A673 (cell line): ENCODE results near the gene SCUBE2. TPM values are rescaled to one million over a fixed set of nuclear protein-coding genes. Genes with fewer than 3 reads are reported as not detected.
A peak's percentile ranks its signal among the peaks of the same experiment; 100 is the strongest.

Experiments
- BruUV-seq: library from RNA; stranded (reverse); fragments of 400-500 nt; replicated peaks from 2 replicates; lab custom pipeline; 2021; lab: Mats Ljungman, UMichigan
- CTCF ChIA-PET: fragments of 300-600 bp; sonication (Branson Sonifier 250); formaldehyde crosslinking; loops from one replicate; lab custom pipeline; 2022; ENCODE audit warnings: antibody characterized with exemption; lab: Charles Lee
- POLR2A ChIA-PET: fragments of 300-600 bp; sonication (Branson Sonifier 250); formaldehyde crosslinking; loops from one replicate; lab custom pipeline; 2022; ENCODE audit warnings: antibody characterized with exemption; ENCODE audit not compliant: low non-redundant PET; lab: Charles Lee
- DNase-seq: peaks from one replicate; pipeline ENCODE4 v3.0.0-alpha.2; 2015; ENCODE audit warnings: low spot score
- H3K27ac ChIP-seq: fragments of 200-600 bp; sonication (generic); 2 replicates; pipeline ENCODE4 v1.5.1; 2016; ENCODE audit warnings: mixed run types, low read depth, mild to moderate bottlenecking, mixed read lengths, antibody characterized with exemption, low read length; ENCODE audit not compliant: poor library complexity, severe bottlenecking
- H3K27me3 ChIP-seq: fragments of 200-600 bp; sonication (generic); replicated peaks from 2 replicates; pipeline ENCODE4 v1.6.1; 2017; ENCODE audit warnings: mixed run types, low read depth, mild to moderate bottlenecking, mixed read lengths, antibody characterized with exemption, low read length; ENCODE audit not compliant: insufficient read depth, poor library complexity
- H3K36me3 ChIP-seq: fragments of 200-600 bp; sonication (generic); 2 replicates; pipeline ENCODE4 v1.6.1; 2016; ENCODE audit warnings: mixed run types, mild to moderate bottlenecking, mixed read lengths, antibody characterized with exemption, low read length; ENCODE audit not compliant: insufficient read depth, poor library complexity, severe bottlenecking
- H3K4me1 ChIP-seq: fragments of 200-600 bp; sonication (generic); 2 replicates; pipeline ENCODE4 v1.6.1; 2017; ENCODE audit warnings: mixed run types, mild to moderate bottlenecking, mixed read lengths, antibody characterized with exemption, low read length; ENCODE audit not compliant: insufficient read depth, poor library complexity, severe bottlenecking
- H3K4me3 ChIP-seq: fragments of 200-600 bp; sonication (generic); 2 replicates; pipeline ENCODE4 v1.5.1; 2016; ENCODE audit warnings: low read depth, mixed run types, mild to moderate bottlenecking, mixed read lengths, low read length; ENCODE audit not compliant: poor library complexity, severe bottlenecking
- H3K9me3 ChIP-seq: fragments of 200-600 bp; sonication (generic); 2 replicates; pipeline ENCODE4 v1.6.1; 2016; ENCODE audit warnings: mixed run types, low read depth, mild to moderate bottlenecking, mixed read lengths, antibody characterized with exemption, low read length; ENCODE audit not compliant: poor library complexity, severe bottlenecking
- EZH2 ChIP-seq: fragments of 200-600 bp; sonication (generic); IDR thresholded peaks from 2 replicates; pipeline ENCODE4 v1.6.1; 2017; ENCODE audit warnings: borderline replicate concordance, low read depth, mild to moderate bottlenecking, mixed read lengths, antibody characterized with exemption, low read length; ENCODE audit not compliant: poor library complexity, severe bottlenecking
- intact Hi-C: fragments of 100-400 bp; cut with micrococcal nuclease; formaldehyde crosslinking; loops from one replicate; pipeline ENCODE4 v1.10.0; 2022; ENCODE audit not compliant: unreplicated experiment
- total RNA-seq: library from RNA; stranded (reverse); gene quantifications from 2 replicates; pipeline ENCODE4 v1.2.3, GENCODE V29; 2021
- TF ChIP-seq, protein P1 (sequence below): fragments of 300-800, 200-600 bp; sonication (generic); conservative IDR thresholded peaks from 2 replicates; pipeline ENCODE4 v1.5.1; 2017; ENCODE audit warnings: low read depth, mild to moderate bottlenecking, antibody characterized with exemption, low read length, moderate library complexity, mixed read lengths

The SCUBE2 gene
- total RNA-seq, 1 experiment from 2014 or later = 1.4 TPM

GRCh38 chr11:9123595-9124304 is 32.4 kb upstream of the SCUBE2 start:
- Histone ChIP-seq H3K4me1 (no peaks in the 10 kb centered on the region), H3K27ac (no peak overlapping the region), H3K9me3 (no peaks in the 10 kb centered on the region), H3K27me3 (no peaks in the 10 kb centered on the region), H3K4me3 (no peak overlapping the region), H3K36me3 (no peaks in the 10 kb centered on the region)
- intact Hi-C loops = no loop called here
- no peak for TF ChIP-seq EZH2
- TF ChIP-seq, protein P1, sequence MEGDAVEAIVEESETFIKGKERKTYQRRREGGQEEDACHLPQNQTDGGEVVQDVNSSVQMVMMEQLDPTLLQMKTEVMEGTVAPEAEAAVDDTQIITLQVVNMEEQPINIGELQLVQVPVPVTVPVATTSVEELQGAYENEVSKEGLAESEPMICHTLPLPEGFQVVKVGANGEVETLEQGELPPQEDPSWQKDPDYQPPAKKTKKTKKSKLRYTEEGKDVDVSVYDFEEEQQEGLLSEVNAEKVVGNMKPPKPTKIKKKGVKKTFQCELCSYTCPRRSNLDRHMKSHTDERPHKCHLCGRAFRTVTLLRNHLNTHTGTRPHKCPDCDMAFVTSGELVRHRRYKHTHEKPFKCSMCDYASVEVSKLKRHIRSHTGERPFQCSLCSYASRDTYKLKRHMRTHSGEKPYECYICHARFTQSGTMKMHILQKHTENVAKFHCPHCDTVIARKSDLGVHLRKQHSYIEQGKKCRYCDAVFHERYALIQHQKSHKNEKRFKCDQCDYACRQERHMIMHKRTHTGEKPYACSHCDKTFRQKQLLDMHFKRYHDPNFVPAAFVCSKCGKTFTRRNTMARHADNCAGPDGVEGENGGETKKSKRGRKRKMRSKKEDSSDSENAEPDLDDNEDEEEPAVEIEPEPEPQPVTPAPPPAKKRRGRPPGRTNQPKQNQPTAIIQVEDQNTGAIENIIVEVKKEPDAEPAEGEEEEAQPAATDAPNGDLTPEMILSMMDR = no peak
- ChIA-PET POLR2A (no interaction called here), CTCF (interaction anchor here (1.2 kb wide), 1 partner anchor 14 kb away, joined by 4 read pairs; no protein-coding TSS in a partner anchor)
- BruUV-seq = no TSS peak
- DNase-seq = no peak

DNA sequence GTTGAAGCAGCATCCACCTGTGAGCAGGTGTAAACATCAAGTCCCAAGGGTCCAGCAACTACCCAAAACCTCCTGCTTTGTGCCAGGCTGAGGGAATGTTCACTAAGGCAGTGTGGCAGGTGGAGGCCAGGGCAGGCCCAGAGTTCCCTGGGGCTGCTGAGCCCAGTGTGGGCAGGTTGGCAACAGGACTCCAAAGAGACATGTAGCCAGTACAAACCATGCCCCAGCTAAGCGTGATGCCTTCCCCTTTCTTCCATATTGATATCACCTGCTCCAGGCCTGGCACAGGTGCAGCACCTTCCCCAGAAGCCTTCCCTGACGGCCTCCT is 30.0 kb upstream of the SCUBE2 start:
- no peaks in the 10 kb centered on the region for H3K36me3 ChIP-seq
- DNase-seq = no peak
- BruUV-seq = no TSS peak
- no peaks in the 10 kb centered on the region for H3K4me1 ChIP-seq
- ChIA-PET CTCF (no interaction called here), POLR2A (no interaction called here)
- no peaks in the 10 kb centered on the region for H3K9me3 ChIP-seq
- H3K27me3 ChIP-seq = no peaks in the 10 kb centered on the region
- no peak overlapping the region for H3K27ac ChIP-seq
- TF ChIP-seq EZH2 = no peak
- TF ChIP-seq, protein P1 = no peak
- intact Hi-C loops = no loop called here
- no peak overlapping the region for H3K4me3 ChIP-seq

GRCh38 chr11:9120664-9121468 is 29.5 kb upstream of the SCUBE2 start:
- CTCF ChIA-PET = no interaction called here
- TF ChIP-seq, protein P1 = 0 out of 2 replicates have a peak, but pooled peaks have one; percentile 15
- no peak for TF ChIP-seq EZH2
- intact Hi-C loops = no loop called here
- DNase-seq = no peak
- no peak overlapping the region for H3K4me3 ChIP-seq
- no peaks in the 10 kb centered on the region for H3K36me3 ChIP-seq
- H3K27ac ChIP-seq = no peak overlapping the region
- POLR2A ChIA-PET = no interaction called here
- H3K27me3 ChIP-seq = no peaks in the 10 kb centered on the region
- H3K4me1 ChIP-seq = no peaks in the 10 kb centered on the region
- no peaks in the 10 kb centered on the region for H3K9me3 ChIP-seq
- no TSS peak for BruUV-seq
